Hepatocyte (in vitro differentiated cells): ENCODE results near the gene FBXO9. TPM values are rescaled to one million over a fixed set of nuclear protein-coding genes. Genes with fewer than 3 reads are reported as not detected.

Experiments
- DNase-seq: peaks from one replicate; pipeline ENCODE4 v3.0.0-alpha.2; 2016; ENCODE audit warnings: low spot score
- H2AFZ ChIP-seq: fragments of 200-600 bp; sonication (generic); 2 replicates; pipeline ENCODE4 v1.6.0; 2016; ENCODE audit warnings: antibody characterized with exemption, mild to moderate bottlenecking
- H3K27ac ChIP-seq: fragments of 200-600 bp; sonication (generic); 2 replicates; pipeline ENCODE4 v1.5.1; 2016; ENCODE audit warnings: mild to moderate bottlenecking
- H3K27me3 ChIP-seq: fragments of 200-600 bp; sonication (generic); 2 replicates; pipeline ENCODE4 v1.6.1; 2016
- H3K36me3 ChIP-seq: fragments of 200-600 bp; sonication (generic); replicated peaks from 2 replicates; pipeline ENCODE4 v1.5.1; 2016; ENCODE audit warnings: low read depth; ENCODE audit not compliant: insufficient read depth
- H3K4me1 ChIP-seq: fragments of 200-600 bp; sonication (generic); 2 replicates; pipeline ENCODE4 v1.5.1; 2016; ENCODE audit warnings: mild to moderate bottlenecking, moderate library complexity; ENCODE audit not compliant: insufficient read depth
- H3K4me2 ChIP-seq: fragments of 200-600 bp; sonication (generic); 2 replicates; pipeline ENCODE4 v1.6.0; 2016
- H3K4me3 ChIP-seq: fragments of 200-600 bp; sonication (generic); 2 replicates; pipeline ENCODE4 v1.5.1; 2016; ENCODE audit warnings: mild to moderate bottlenecking
- H3K79me2 ChIP-seq: fragments of 200-600 bp; sonication (generic); 2 replicates; pipeline ENCODE4 v1.6.0; 2017; ENCODE audit warnings: mild to moderate bottlenecking
- H3K9me2 ChIP-seq: fragments of 200-600 bp; sonication (generic); replicated peaks from 2 replicates; pipeline ENCODE4 v1.6.0; 2017; ENCODE audit warnings: mild to moderate bottlenecking; ENCODE audit not compliant: insufficient read depth
- H3K9me3 ChIP-seq: fragments of 200-600 bp; sonication (generic); 2 replicates; pipeline ENCODE4 v1.5.1; 2016; ENCODE audit warnings: low read depth, mild to moderate bottlenecking
- H4K20me1 ChIP-seq: fragments of 200-600 bp; sonication (generic); 2 replicates; pipeline ENCODE4 v1.6.0; 2016; ENCODE audit warnings: mild to moderate bottlenecking; ENCODE audit not compliant: insufficient read depth, poor library complexity, severe bottlenecking
- CTCF ChIP-seq: fragments of 200-600 bp; sonication (generic); IDR thresholded peaks from 2 replicates; pipeline ENCODE4 v1.5.1; 2016; ENCODE audit warnings: antibody characterized with exemption, mild to moderate bottlenecking; ENCODE audit not compliant: poor library complexity
- EZH2 ChIP-seq: fragments of 200-600 bp; sonication (generic); IDR thresholded peaks from 2 replicates; pipeline ENCODE4 v1.6.1; 2016; ENCODE audit warnings: antibody characterized with exemption, mild to moderate bottlenecking, borderline replicate concordance
- EZH2phosphoT487 ChIP-seq: fragments of 200-600 bp; sonication (generic); IDR thresholded peaks from one replicate; pipeline ENCODE4 v1.6.1; 2018; ENCODE audit warnings: antibody characterized with exemption, mild to moderate bottlenecking, low read depth, moderate library complexity; ENCODE audit not compliant: unreplicated experiment, severe bottlenecking
- WGBS: methylation state at CpG from one replicate; pipeline ENCODE4 v1.1.6; 2016; ENCODE audit warnings: low lambda C conversion rate; ENCODE audit errors: missing lambda C conversion rate; 5-methylcytosine and 5-hydroxymethylcytosine counted together
- polyA plus RNA-seq: library from polyadenylated mRNA; unstranded; fragments of >200 nt; fragmentation: Nextera tagmentation; extraction: Ambion mirVana; gene quantifications from 2 replicates; pipeline ENCODE4 v1.2.1, GENCODE V29; 2016
- total RNA-seq: library from RNA; depleted of rRNA; stranded (reverse); fragments of >200 nt; gene quantifications from 2 replicates; pipeline ENCODE4 v1.2.3, GENCODE V29; 2014

Gene FBXO9
- total and polyA plus RNA-seq, 2 experiments from 2014 or later, result 33.3 to 79.8 TPM

GRCh38 chr6:53134601-53135235, 69.5 kb downstream of the FBXO9 start:
- 18% methylated on average over 8 of the region's 8 CpGs for WGBS

GRCh38 chr6:53136000-53136609, 70.9 kb downstream of the FBXO9 start:
- DNase-seq, result no peak
- no peak for TF ChIP-seq EZH2
- TF ChIP-seq EZH2phosphoT487, result no peak
- no peak for TF ChIP-seq CTCF
- H3K4me2 ChIP-seq, result no peak overlapping the region

More at GRCh38 chr6:53134601-53135235, 69.5 kb downstream of the FBXO9 start:
- Histone ChIP-seq H3K4me3 (no peak overlapping the region), H3K36me3 (no peaks in the 10 kb centered on the region), H3K4me1 (peaks cover 4% of the 10 kb centered on the region), H3K9me2 (no peaks in the 10 kb centered on the region), H3K4me2 (peak overlapping the region; percentile 5), H3K79me2 (no peaks in the 10 kb centered on the region), H4K20me1 (no peaks in the 10 kb centered on the region), H3K27ac (no peak overlapping the region), H3K27me3 (no peaks in the 10 kb centered on the region), H2AFZ (no peak overlapping the region), H3K9me3 (no peaks in the 10 kb centered on the region)
- no peak for TF ChIP-seq EZH2
- no peak for TF ChIP-seq CTCF
- TF ChIP-seq EZH2phosphoT487, result no peak
- peak; percentile 25 for DNase-seq

GRCh38 chr6:53139841-53140413, 74.7 kb downstream of the FBXO9 start:
- no peak overlapping the region for H3K4me3 ChIP-seq
- DNase-seq, result no peak
- peaks cover 3% of the 10 kb centered on the region for H3K4me1 ChIP-seq
- H3K27me3 ChIP-seq, result no peaks in the 10 kb centered on the region
- no peaks in the 10 kb centered on the region for H3K36me3 ChIP-seq
- TF ChIP-seq EZH2phosphoT487 (no peak), EZH2 (no peak), CTCF (no peak)
- 84% methylated on average over 4 of the region's 4 CpGs for WGBS
- H3K9me3 ChIP-seq, result no peaks in the 10 kb centered on the region
- H3K4me2 ChIP-seq, result no peak overlapping the region
- no peaks in the 10 kb centered on the region for H4K20me1 ChIP-seq
- no peak overlapping the region for H2AFZ ChIP-seq
- no peaks in the 10 kb centered on the region for H3K79me2 ChIP-seq
- H3K27ac ChIP-seq, result no peak overlapping the region
- H3K9me2 ChIP-seq, result no peaks in the 10 kb centered on the region

More at GRCh38 chr6:53136000-53136609, 70.9 kb downstream of the FBXO9 start:
- 61% methylated on average over 3 of the region's 3 CpGs for WGBS
- Histone ChIP-seq H3K27me3 (no peaks in the 10 kb centered on the region), H3K79me2 (no peaks in the 10 kb centered on the region), H3K4me3 (no peak overlapping the region), H4K20me1 (no peaks in the 10 kb centered on the region), H2AFZ (no peak overlapping the region), H3K4me1 (peaks cover 4% of the 10 kb centered on the region), H3K36me3 (no peaks in the 10 kb centered on the region), H3K9me3 (no peaks in the 10 kb centered on the region), H3K9me2 (no peaks in the 10 kb centered on the region), H3K27ac (no peak overlapping the region)
